HEK293 (cell line): ENCODE measurements around the gene PDZRN4.

Experiments
- CTCF ChIA-PET: fragments of 350-600 bp; formaldehyde crosslinking; extraction: SDS; loops from one replicate; lab custom pipeline; 2021; ENCODE audit warnings: antibody characterized with exemption; lab: Yijun Ruan, JAX
- POLR2A ChIA-PET: fragments of 300-600 bp; formaldehyde crosslinking; extraction: SDS; loops from one replicate; lab custom pipeline; 2020; ENCODE audit warnings: antibody characterized with exemption, inconsistent platforms; lab: Yijun Ruan, JAX
- H3K27ac ChIP-seq: fragments of 200-500 bp; sonication (Bioruptor generic); 2 replicates; pipeline ENCODE4 v1.5.1; 2014; ENCODE audit warnings: low read depth, low read length, control low read depth, inconsistent platforms; ENCODE audit errors: extremely low read depth
- H3K36me3 ChIP-seq, 2 experiments: fragments of 200-500 bp in 1 of 2; sonication (Bioruptor generic) in 1 of 2; 1 replicate in 1 of 2; 2 replicates in 1 of 2; pipeline ENCODE4 v1.5.1; 2014 to 2017; ENCODE audit warnings: inconsistent platforms in 2 of 2, low read length in 2 of 2; ENCODE audit not compliant: control insufficient read depth in 2 of 2, insufficient read depth in 1 of 2
- H3K4me1 ChIP-seq: fragments of 200-500 bp; sonication (Bioruptor generic); 2 replicates; pipeline ENCODE4 v1.5.1; 2014; ENCODE audit warnings: mild to moderate bottlenecking, low read length, inconsistent platforms; ENCODE audit not compliant: control insufficient read depth, insufficient read depth
- H3K4me3 ChIP-seq: 2 replicates; pipeline ENCODE4 v1.5.1; 2011; ENCODE audit warnings: low read depth, mild to moderate bottlenecking, control low read depth, low read length, moderate library complexity
- H3K9me3 ChIP-seq: fragments of 200-500 bp; sonication (Bioruptor generic); 2 replicates; pipeline ENCODE4 v1.5.1; 2014; ENCODE audit warnings: low read depth, low read length, inconsistent platforms; ENCODE audit not compliant: control insufficient read depth, insufficient read depth
- EGR2 ChIP-seq: fragments of 450-650 bp; formaldehyde crosslinking; IDR thresholded peaks from 2 replicates; pipeline ENCODE4 v1.5.1; 2016; ENCODE audit warnings: low read depth, missing biosample characterization, missing genetic modification characterization
- GLIS2 ChIP-seq: fragments of 450-650 bp; formaldehyde crosslinking; IDR thresholded peaks from 2 replicates; pipeline ENCODE4 v1.5.1; 2016; ENCODE audit warnings: missing biosample characterization, missing genetic modification characterization
- HOXC10 ChIP-seq: sonication (generic); formaldehyde crosslinking; IDR thresholded peaks from 2 replicates; pipeline ENCODE4 v1.8.1; 2023; ENCODE audit warnings: mild to moderate bottlenecking, missing genetic modification reagents
- INSM2 ChIP-seq: fragments of 450-650 bp; formaldehyde crosslinking; IDR thresholded peaks from 2 replicates; pipeline ENCODE4 v1.5.1; 2016; ENCODE audit warnings: missing biosample characterization, missing genetic modification characterization
- KLF9 ChIP-seq: fragments of 450-650 bp; formaldehyde crosslinking; IDR thresholded peaks from 2 replicates; pipeline ENCODE4 v1.5.1; 2016; ENCODE audit warnings: missing biosample characterization, missing genetic modification characterization, low read depth
- PATZ1 ChIP-seq: fragments of 450-650 bp; formaldehyde crosslinking; IDR thresholded peaks from 2 replicates; pipeline ENCODE4 v1.5.1; 2016; ENCODE audit warnings: missing biosample characterization, missing genetic modification characterization
- PRDM10 ChIP-seq: fragments of 450-650 bp; formaldehyde crosslinking; IDR thresholded peaks from 2 replicates; pipeline ENCODE4 v1.5.1; 2016; ENCODE audit warnings: missing biosample characterization, missing genetic modification characterization
- YY2 ChIP-seq: fragments of 450-650 bp; formaldehyde crosslinking; IDR thresholded peaks from 2 replicates; pipeline ENCODE4 v1.5.1; 2016; ENCODE audit warnings: missing biosample characterization, missing genetic modification characterization
- ZNF114 ChIP-seq: fragments of 450-650 bp; formaldehyde crosslinking; IDR thresholded peaks from 2 replicates; pipeline ENCODE4 v1.5.0; 2017; ENCODE audit warnings: missing biosample characterization, missing genetic modification characterization
- ZNF138 ChIP-seq: fragments of 450-650 bp; formaldehyde crosslinking; IDR thresholded peaks from 2 replicates; pipeline ENCODE4 v1.5.1; 2016; ENCODE audit warnings: missing biosample characterization, missing genetic modification characterization, borderline replicate concordance
- ZNF157 ChIP-seq: fragments of 450-650 bp; formaldehyde crosslinking; IDR thresholded peaks from 2 replicates; pipeline ENCODE4 v1.5.1; 2016; ENCODE audit warnings: missing biosample characterization, missing genetic modification characterization
- ZNF19 ChIP-seq: fragments of 450-650 bp; formaldehyde crosslinking; IDR thresholded peaks from 2 replicates; pipeline ENCODE4; 2016; ENCODE audit warnings: missing biosample characterization, missing genetic modification characterization, low read depth
- ZNF280C ChIP-seq: fragments of 450-650 bp; formaldehyde crosslinking; IDR thresholded peaks from 2 replicates; pipeline ENCODE4 v1.5.1; 2016; ENCODE audit warnings: missing biosample characterization, missing genetic modification characterization
- ZNF292 ChIP-seq: fragments of 450-650 bp; formaldehyde crosslinking; IDR thresholded peaks from 2 replicates; pipeline ENCODE4 v1.5.1; 2016; ENCODE audit warnings: low read depth, missing biosample characterization, missing genetic modification characterization, borderline replicate concordance
- ZNF423 ChIP-seq: fragments of 450-650 bp; formaldehyde crosslinking; IDR thresholded peaks from 2 replicates; pipeline ENCODE4 v1.5.1; 2016; ENCODE audit warnings: missing biosample characterization, missing genetic modification characterization
- ZNF670 ChIP-seq: fragments of 450-650 bp; formaldehyde crosslinking; IDR thresholded peaks from 2 replicates; pipeline ENCODE4 v1.5.1; 2016; ENCODE audit warnings: missing biosample characterization, missing genetic modification characterization, low read depth
- ZNF777 ChIP-seq: fragments of 450-650 bp; formaldehyde crosslinking; IDR thresholded peaks from 2 replicates; pipeline ENCODE4 v1.5.1; 2017; ENCODE audit warnings: missing biosample characterization, missing genetic modification characterization, borderline replicate concordance

Gene PDZRN4

GRCh38 chr12:41530441-41530840 lies 342.3 kb downstream of the PDZRN4 start:
- ChIA-PET POLR2A (no interaction called here), CTCF (no interaction called here)
- H3K9me3 ChIP-seq, result no peaks in the 10 kb centered on the region
- H3K27ac ChIP-seq, result no peak overlapping the region
- H3K36me3 ChIP-seq, result no peaks in the 10 kb centered on the region
- peaks cover 10% of the 10 kb centered on the region; the same call in 1 of the 2 replicates for H3K4me1 ChIP-seq
- no peak overlapping the region for H3K4me3 ChIP-seq
- TF ChIP-seq ZNF777 (tag by site-specific recombination), result no peak
- no peak for TF ChIP-seq ZNF138
- no peak for TF ChIP-seq ZNF670 (tag by site-specific recombination)
- no peak for TF ChIP-seq INSM2
- TF ChIP-seq PATZ1 (tag by site-specific recombination), result no peak
- TF ChIP-seq ZNF280C (tag by site-specific recombination), result no peak
- no peak for TF ChIP-seq KLF9 (tag by site-specific recombination)
- no peak for TF ChIP-seq PRDM10 (tag by site-specific recombination)
- TF ChIP-seq HOXC10 (CRISPR knock-in tag), result no peak
- no peak for TF ChIP-seq EGR2 (tag by site-specific recombination)
- TF ChIP-seq GLIS2 (tag by site-specific recombination), result no peak
- no peak for TF ChIP-seq ZNF292 (tag by site-specific recombination)
- no peak for TF ChIP-seq ZNF19
- no peak for TF ChIP-seq YY2 (tag by site-specific recombination)
- TF ChIP-seq ZNF114 (tag by site-specific recombination), result no peak
- TF ChIP-seq ZNF423, result no peak
- no peak for TF ChIP-seq ZNF157 (tag by site-specific recombination)
- TF ChIP-seq, all 188 proteins: peak for 0
